NCI-H345 treated with DMSO at 0.1 percent for 48 hours (cell line): Measurements from ENCODE around the gene AUTS2.

Source experiments
- DNase-seq: peaks from one replicate; lab custom pipeline; 2025; ENCODE audit not compliant: unreplicated experiment; lab: John Stamatoyannopoulos, UW

The AUTS2 gene

DNA sequence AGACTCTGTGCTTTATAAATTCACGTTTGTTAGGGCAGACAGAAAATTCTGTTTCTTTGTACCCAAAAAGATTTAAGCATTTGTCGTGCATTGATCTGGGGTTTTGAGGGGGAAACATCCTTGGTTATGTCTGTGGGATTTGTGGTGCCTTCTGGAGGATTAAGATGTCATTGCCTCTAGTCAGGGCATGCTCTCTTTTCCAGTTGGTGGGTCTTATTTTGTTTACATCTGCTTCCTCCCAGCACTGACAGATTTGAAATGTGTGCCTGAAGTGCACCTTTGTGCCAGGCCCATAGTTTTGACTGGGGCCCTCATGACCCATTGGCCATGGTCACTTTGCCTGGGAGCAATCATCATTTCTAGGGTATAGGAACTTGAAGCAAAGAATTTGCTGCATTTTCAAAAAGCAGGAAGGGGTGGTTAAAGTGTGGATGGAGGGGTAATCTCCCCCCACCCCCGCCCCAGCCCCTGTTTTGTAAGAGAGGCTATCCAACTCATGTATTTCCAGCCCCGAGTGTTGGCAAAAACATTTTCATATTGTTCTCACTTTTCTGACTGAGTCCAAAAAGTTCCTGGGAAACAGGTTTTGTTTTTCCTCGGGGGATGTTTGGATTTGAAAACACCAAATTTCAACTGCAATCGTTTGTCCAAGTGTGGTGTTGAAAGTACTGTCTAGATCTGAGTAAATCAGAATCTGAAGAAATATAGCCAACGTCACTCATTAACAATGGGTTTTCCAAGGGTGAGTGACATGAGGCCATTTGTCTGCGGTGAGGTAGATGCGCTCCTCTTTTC lies 1145.5 kb downstream of the AUTS2 start:
- DNase-seq = no peak

GRCh38 chr7:70744492-70744891 lies 1146.2 kb downstream of the AUTS2 start:
- DNase-seq = no peak

DNA sequence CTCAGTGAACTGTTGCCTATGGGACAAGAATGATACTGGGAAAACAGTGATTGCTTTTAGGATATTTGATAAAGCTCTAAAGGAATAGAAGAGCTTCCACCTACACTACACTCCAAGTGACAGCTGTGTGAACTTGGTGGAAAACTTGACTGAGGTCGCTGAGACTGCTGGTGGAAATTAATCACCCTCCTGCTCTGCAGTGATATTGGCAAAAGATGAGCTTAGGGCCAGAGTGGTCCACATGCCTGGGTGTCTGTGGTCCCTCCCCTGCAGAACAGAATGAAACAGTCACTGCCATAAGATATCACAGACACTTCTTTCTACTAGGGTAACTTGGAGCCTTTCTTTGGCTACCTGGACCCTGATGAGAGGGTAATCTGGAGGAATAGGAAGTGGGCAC lies 1151.6 kb downstream of the AUTS2 start:
- no peak for DNase-seq

DNA sequence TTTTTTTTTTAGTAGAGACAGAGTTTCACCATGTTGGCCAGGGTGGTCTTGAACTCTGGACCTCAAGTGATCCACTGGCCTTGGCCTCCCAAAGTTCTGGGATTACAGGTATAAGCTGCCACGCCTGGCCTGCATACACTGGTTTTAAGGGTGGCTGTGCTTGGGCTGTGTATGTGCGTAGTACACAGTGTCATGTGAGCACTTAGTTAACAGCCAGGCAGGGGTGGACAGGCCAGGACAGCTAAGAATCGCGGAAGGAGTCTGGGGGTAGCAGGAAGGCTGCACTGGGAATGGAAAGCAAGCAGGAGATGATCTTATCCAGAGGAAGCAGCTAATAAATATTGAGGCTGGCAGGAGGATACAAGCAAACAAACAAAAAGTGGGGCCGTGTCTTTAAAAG lies 1153.6 kb downstream of the AUTS2 start:
- DNase-seq = no peak

DNA sequence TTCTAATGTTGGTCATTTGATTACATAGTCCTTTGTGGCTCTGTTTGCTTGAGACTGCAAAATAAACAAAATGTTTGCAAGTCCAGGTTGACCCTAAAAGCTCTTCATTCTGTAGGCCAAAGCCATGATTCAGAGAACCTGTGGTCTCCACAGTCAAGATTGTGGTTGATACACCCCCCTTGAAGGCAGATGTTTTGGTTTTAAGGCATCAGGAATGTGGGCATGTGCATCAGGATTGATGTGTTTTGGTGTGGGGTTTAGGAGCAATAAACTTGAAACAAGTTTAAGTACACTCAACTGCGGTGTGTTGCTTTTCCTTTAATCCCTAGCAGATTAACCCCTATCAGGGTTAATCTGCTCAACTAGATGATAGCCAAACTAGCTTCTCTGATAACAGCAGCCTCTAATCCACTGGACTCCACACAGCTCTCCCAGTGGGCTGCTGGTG lies 1154.5 kb downstream of the AUTS2 start:
- DNase-seq = no peak

GRCh38 chr7:70756789-70757188 lies 1158.5 kb downstream of the AUTS2 start:
- no peak for DNase-seq

DNA sequence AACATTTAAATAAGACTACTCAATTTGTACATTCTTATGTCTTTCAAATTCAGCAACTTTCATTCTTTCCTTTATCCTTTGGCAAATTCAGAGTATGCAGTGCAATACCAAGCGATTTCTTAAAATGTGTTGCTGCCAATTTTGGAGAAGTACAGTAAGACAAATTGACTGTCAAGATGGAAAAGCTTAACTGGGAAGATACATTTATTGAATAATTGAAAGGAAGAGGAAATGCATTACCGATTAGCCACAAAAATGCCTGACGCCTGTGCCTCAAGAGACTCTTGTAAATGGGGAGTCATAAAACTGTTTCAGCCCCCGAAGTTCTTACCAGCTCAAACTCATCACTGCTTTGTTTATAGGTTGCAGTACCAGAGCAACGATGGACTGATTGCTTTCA lies 1160.4 kb downstream of the AUTS2 start:
- DNase-seq = no peak

DNA sequence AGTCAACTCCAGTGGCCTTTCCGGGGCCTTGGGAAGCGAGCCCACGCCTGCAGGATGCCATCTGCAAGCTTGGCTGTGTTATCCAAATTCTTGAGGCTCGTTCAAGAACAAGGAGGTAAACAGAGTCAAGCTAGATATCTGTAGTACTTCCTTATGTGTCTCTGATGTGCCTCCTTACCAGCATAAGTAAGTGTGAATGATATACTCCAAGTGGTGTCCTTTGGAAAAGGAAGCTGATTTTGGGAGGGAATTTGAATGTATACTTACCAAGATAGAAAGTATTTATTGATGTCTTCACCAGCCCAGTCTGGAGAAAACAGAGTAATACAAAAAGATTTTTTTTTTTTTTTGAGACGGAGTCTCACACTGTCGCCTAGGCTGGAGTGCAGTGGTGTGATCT lies 1161.4 kb downstream of the AUTS2 start:
- no peak for DNase-seq

GRCh38 chr7:70761711-70762328 lies 1163.5 kb downstream of the AUTS2 start:
- no peak for DNase-seq

- no peak for DNase-seq
Measured at GRCh38 chr7:70762696-70763095, 1164.4 kb downstream of the AUTS2 start.

GRCh38 chr7:70763961-70764691 lies 1165.9 kb downstream of the AUTS2 start:
- DNase-seq = no peak

- no peak for DNase-seq
Measured at GRCh38 chr7:70764701-70765208, 1166.5 kb downstream of the AUTS2 start.

- DNase-seq = no peak
Measured at GRCh38 chr7:70765651-70766050, 1167.4 kb downstream of the AUTS2 start.

DNA sequence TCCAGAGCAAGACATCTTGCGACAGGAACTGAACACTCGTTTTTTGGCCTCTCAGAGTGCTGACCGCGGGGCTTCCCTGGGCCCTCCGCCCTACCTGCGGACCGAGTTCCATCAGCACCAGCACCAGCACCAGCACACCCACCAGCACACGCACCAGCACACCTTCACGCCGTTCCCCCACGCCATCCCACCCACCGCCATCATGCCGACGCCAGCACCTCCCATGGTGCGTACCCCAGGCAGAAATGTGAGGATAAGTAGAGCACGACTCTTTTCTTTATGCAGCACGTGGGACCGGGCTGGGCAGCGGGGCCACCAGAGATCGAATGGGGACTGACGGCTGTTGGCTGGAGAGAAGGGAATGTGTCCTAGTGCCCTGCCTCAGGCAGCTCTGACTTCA lies 1167.8 kb downstream of the AUTS2 start:
- no peak for DNase-seq

GRCh38 chr7:70766694-70767093 lies 1168.4 kb downstream of the AUTS2 start:
- DNase-seq = no peak

DNA sequence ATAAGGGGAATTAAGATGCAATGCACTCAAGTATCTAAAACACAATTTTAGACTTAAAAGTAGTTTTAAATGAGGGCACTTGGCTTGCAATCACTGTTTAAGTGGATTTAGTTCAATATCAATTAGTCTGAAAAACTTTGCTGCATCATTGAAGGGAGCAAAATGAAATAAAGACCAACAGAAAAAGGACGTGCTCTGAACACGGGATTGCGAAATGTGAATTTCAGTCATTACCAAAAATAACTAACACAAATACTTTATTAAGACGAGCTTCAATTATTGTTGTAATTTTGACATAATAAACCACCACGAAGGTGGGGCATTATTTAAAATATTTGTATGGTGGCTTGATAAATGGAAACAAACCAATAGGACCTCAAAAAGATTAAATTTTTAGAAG lies 1171.9 kb downstream of the AUTS2 start:
- DNase-seq = no peak

DNA sequence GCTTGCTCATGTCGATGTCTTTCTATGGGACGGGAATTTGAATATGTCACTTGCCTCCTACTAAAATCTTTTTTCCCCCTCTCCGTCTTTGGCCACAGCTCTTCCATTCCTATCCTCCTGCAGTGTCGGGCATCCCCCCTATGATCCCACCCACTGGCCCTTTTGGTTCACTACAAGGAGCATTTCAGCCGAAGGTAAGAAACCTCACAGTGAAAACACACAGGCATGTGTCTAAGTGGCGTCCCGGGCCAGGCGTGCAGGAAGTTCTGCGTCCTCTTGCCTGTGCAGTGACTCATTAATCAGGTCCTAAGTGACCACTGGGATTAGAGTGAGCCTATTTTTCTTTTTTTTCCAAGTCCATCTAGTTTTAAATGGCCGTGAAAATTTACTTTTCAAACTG lies 1173.2 kb downstream of the AUTS2 start:
- DNase-seq = no peak

DNA sequence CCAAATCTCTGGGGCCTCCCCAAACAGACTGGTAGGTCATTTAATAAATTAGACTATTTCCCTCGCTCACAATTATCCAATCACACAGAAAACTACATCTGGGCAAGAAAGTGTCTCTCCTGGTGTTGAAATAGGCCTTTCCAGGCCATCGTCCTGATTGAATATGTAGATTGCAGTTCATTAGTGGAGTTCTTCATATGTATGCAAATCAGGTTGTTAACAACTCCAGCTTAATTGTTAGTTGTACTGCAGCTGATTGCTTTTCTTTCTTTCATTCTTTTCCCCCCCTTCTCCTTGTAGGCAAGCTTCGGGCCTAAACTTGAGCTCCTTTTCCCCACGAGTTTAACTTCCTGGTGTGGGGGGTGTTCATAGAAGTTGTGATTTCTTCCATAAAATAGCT lies 1174.6 kb downstream of the AUTS2 start:
- DNase-seq = no peak

- DNase-seq = no peak
Measured at GRCh38 chr7:70773406-70773805, 1175.1 kb downstream of the AUTS2 start.

DNA sequence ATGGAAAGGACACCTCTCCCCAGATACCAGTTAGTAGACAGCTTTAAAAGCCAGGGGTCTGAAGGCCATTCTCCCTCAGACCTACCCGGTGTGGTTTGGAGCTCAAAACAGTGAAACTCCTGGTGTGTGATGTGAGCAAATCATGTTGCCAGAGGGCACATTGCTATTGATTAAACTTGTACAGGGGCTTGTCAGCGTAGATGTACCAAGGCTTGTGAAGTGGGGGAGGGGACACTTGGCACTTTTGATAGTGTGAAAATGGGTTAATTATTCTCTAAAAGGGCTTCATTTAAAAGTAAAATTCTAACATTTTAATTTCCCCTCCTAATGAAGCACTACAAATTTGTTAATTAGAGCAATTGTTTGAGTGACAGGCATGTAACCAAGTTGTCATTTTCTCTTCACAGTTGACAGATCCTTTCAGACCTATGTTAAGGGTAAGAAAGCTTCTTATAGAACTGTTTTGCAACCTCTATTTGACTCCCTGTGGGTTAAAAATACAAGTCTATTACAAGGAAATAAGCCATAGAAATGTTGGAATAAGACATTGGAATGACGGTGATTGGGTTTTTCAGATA lies 1176.8 kb downstream of the AUTS2 start:
- no peak for DNase-seq

- no peak for DNase-seq
Measured at GRCh38 chr7:70775570-70776156, 1177.4 kb downstream of the AUTS2 start.
